ENCODE measurements around the gene NTRK2.
"Not testable (repeated sequence)": the region's sequence is repeated elsewhere in the genome, so short reads cannot be mapped to it uniquely, and the experiment has no call there.

DNA sequence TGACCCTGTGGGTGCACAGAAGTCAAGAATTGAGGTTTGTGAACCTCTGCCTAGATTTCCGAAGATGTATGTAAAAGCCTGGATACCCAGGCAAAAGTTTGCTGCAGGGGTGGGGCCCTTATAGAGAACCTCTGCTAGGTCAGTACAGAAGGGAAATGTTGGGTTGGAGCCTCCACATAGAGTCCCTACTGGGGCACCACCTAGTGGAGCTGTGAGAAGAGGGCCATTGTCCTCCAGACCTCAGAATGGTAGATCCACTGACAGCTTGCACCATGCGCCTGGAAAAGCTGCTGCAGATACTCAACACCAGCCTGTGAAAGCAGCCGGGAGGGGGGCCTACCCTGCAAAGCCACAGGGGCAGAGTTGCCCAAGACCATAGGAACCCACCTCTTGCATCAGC lies 399.9 kb downstream of the NTRK2 start:
- TF ChIP-seq, protein P1, sequence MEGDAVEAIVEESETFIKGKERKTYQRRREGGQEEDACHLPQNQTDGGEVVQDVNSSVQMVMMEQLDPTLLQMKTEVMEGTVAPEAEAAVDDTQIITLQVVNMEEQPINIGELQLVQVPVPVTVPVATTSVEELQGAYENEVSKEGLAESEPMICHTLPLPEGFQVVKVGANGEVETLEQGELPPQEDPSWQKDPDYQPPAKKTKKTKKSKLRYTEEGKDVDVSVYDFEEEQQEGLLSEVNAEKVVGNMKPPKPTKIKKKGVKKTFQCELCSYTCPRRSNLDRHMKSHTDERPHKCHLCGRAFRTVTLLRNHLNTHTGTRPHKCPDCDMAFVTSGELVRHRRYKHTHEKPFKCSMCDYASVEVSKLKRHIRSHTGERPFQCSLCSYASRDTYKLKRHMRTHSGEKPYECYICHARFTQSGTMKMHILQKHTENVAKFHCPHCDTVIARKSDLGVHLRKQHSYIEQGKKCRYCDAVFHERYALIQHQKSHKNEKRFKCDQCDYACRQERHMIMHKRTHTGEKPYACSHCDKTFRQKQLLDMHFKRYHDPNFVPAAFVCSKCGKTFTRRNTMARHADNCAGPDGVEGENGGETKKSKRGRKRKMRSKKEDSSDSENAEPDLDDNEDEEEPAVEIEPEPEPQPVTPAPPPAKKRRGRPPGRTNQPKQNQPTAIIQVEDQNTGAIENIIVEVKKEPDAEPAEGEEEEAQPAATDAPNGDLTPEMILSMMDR (IDR thresholded peaks at IDR 0.05; ENCODE audit: low read depth, low read length, poor library complexity, severe bottlenecking): not testable (repeated sequence)
- not testable (repeated sequence) for TF ChIP-seq EZH2phosphoT487 (IDR thresholded peaks at IDR 0.05; ENCODE audit: borderline replicate concordance, low read length)
